ENCODE results near the gene CCDC73.
"Not testable (repeated sequence)": the region's sequence is repeated elsewhere in the genome, so short reads cannot be mapped to it uniquely, and the experiment has no call there.

DNA sequence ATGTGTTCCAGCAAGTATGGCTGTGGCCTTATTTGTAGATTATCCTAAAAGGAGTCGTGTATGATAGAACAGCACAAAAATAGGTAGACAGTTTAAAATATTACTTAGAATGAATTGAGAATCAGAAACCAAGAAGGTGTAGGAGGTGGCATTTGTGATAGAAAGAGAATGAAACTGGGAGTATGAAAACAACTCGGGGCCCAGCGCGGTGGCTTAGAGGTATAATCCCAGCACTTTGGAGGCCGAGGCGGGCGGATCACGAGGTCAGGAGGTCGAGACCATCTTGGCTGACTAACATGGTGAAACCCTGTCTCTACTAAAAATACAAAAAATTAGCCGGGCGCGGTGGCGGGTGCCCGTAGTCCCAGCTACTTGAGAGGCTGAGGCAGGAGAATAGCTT lies 198.3 kb downstream of the CCDC73 start:
- not testable (repeated sequence) for TF ChIP-seq POLR2A (IDR thresholded peaks at IDR 0.05)
- TF ChIP-seq, protein P1, sequence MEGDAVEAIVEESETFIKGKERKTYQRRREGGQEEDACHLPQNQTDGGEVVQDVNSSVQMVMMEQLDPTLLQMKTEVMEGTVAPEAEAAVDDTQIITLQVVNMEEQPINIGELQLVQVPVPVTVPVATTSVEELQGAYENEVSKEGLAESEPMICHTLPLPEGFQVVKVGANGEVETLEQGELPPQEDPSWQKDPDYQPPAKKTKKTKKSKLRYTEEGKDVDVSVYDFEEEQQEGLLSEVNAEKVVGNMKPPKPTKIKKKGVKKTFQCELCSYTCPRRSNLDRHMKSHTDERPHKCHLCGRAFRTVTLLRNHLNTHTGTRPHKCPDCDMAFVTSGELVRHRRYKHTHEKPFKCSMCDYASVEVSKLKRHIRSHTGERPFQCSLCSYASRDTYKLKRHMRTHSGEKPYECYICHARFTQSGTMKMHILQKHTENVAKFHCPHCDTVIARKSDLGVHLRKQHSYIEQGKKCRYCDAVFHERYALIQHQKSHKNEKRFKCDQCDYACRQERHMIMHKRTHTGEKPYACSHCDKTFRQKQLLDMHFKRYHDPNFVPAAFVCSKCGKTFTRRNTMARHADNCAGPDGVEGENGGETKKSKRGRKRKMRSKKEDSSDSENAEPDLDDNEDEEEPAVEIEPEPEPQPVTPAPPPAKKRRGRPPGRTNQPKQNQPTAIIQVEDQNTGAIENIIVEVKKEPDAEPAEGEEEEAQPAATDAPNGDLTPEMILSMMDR (IDR thresholded peaks at IDR 0.05): not testable (repeated sequence)

Measured in uterus (tissue), 2 donors.